ENCODE results near the gene CFAP141.

DNA sequence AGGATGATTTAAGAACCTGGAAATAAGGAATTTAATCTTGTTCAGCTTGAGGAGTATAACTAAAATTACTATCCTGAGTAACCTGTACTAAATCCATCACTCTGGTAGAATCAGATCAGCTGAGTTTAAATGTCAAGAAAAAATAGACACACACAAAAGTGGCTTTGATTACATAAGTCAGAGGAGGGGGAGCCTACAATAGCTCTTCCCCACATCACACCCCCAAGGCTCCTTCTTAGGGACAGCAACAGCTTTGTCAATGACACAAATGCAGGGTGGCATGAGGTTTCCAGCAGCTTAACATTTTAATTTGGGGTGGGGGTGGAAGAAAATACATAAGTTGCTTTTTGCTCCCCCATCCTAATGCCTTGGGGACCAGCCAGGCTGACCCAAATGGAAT is 38.7 kb downstream of the CFAP141 start:
- TF ChIP-seq, protein P1, sequence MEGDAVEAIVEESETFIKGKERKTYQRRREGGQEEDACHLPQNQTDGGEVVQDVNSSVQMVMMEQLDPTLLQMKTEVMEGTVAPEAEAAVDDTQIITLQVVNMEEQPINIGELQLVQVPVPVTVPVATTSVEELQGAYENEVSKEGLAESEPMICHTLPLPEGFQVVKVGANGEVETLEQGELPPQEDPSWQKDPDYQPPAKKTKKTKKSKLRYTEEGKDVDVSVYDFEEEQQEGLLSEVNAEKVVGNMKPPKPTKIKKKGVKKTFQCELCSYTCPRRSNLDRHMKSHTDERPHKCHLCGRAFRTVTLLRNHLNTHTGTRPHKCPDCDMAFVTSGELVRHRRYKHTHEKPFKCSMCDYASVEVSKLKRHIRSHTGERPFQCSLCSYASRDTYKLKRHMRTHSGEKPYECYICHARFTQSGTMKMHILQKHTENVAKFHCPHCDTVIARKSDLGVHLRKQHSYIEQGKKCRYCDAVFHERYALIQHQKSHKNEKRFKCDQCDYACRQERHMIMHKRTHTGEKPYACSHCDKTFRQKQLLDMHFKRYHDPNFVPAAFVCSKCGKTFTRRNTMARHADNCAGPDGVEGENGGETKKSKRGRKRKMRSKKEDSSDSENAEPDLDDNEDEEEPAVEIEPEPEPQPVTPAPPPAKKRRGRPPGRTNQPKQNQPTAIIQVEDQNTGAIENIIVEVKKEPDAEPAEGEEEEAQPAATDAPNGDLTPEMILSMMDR (IDR thresholded peaks at IDR 0.05), result no peak
- TF ChIP-seq EZH2 (IDR thresholded peaks at IDR 0.05) (no peak), EZH2phosphoT487 (IDR thresholded peaks at IDR 0.05) (no peak)
